Smooth muscle cell (in vitro differentiated cells): Measurements from ENCODE around the gene ARSJ. TPM values are rescaled to one million over a fixed set of nuclear protein-coding genes. Genes with fewer than 3 reads are reported as not detected.

Experiments
- DNase-seq: peaks from one replicate; lab custom pipeline; 2025; ENCODE audit not compliant: unreplicated experiment; lab: John Stamatoyannopoulos, UW
- H2AFZ ChIP-seq: fragments of 200-600 bp; sonication (generic); 2 replicates; pipeline ENCODE4 v1.6.0; 2016; ENCODE audit warnings: antibody characterized with exemption, low read depth, mild to moderate bottlenecking
- H3F3A ChIP-seq: fragments of 200-600 bp; sonication (generic); 2 replicates; pipeline ENCODE4 v1.6.0; 2017; ENCODE audit warnings: antibody characterized with exemption, low read depth
- H3K27ac ChIP-seq: fragments of 200-600 bp; sonication (generic); 2 replicates; pipeline ENCODE4 v1.5.1; 2016; ENCODE audit warnings: low read depth, mild to moderate bottlenecking
- H3K27me3 ChIP-seq: fragments of 200-600 bp; sonication (generic); 2 replicates; pipeline ENCODE4 v1.6.1; 2016; ENCODE audit warnings: low read depth, mild to moderate bottlenecking
- H3K36me3 ChIP-seq: fragments of 200-600 bp; sonication (generic); 2 replicates; pipeline ENCODE4 v1.5.1; 2016; ENCODE audit warnings: low read depth
- H3K4me1 ChIP-seq: fragments of 200-600 bp; sonication (generic); 2 replicates; pipeline ENCODE4 v1.5.1; 2016; ENCODE audit warnings: low read depth
- H3K4me2 ChIP-seq: fragments of 200-600 bp; sonication (generic); 2 replicates; pipeline ENCODE4 v1.6.0; 2016; ENCODE audit warnings: mild to moderate bottlenecking
- H3K4me3 ChIP-seq: fragments of 200-600 bp; sonication (generic); 2 replicates; pipeline ENCODE4 v1.5.1; 2016; ENCODE audit warnings: mild to moderate bottlenecking
- H3K79me2 ChIP-seq: fragments of 200-600 bp; sonication (generic); 2 replicates; pipeline ENCODE4 v1.6.0; 2016; ENCODE audit warnings: low read depth, mild to moderate bottlenecking
- H3K9ac ChIP-seq: fragments of 200-600 bp; sonication (generic); 2 replicates; pipeline ENCODE4 v1.6.0; 2016; ENCODE audit warnings: low read depth
- H3K9me3 ChIP-seq: fragments of 200-600 bp; sonication (generic); replicated peaks from 2 replicates; pipeline ENCODE4 v1.5.1; 2016; ENCODE audit warnings: low read depth
- H4K20me1 ChIP-seq: fragments of 200-600 bp; sonication (generic); 2 replicates; pipeline ENCODE4 v1.6.0; 2016; ENCODE audit warnings: low read depth
- CTCF ChIP-seq: fragments of 200-600 bp; sonication (generic); IDR thresholded peaks from 2 replicates; pipeline ENCODE4 v1.5.1; 2017; ENCODE audit warnings: borderline replicate concordance, mild to moderate bottlenecking, antibody characterized with exemption; ENCODE audit not compliant: insufficient read depth, poor library complexity, severe bottlenecking
- WGBS: methylation state at CpG from one replicate; pipeline ENCODE4 v1.1.7; 2016; ENCODE audit warnings: low lambda C conversion rate; 5-methylcytosine and 5-hydroxymethylcytosine counted together
- polyA plus RNA-seq: library from polyadenylated mRNA; unstranded; fragments of >200 nt; fragmentation: Nextera tagmentation; extraction: Ambion mirVana; gene quantifications from 2 replicates; pipeline ENCODE4 v1.2.1, GENCODE V29; 2016
- total RNA-seq: library from RNA; depleted of rRNA; stranded (reverse); fragments of >200 nt; gene quantifications from 2 replicates; pipeline ENCODE4 v1.2.3, GENCODE V29; 2014

Gene ARSJ
- total and polyA plus RNA-seq, 2 experiments from 2014 or later, result 7.9 to 8.8 TPM

- WGBS, result 90% methylated on average over 4 of the region's 4 CpGs
- no peak overlapping the region for H2AFZ ChIP-seq
- no peaks in the 10 kb centered on the region for H3K4me1 ChIP-seq
- TF ChIP-seq CTCF, result no peak
- no peak overlapping the region for H3K4me3 ChIP-seq
- no peak overlapping the region for H3K4me2 ChIP-seq
- no peak overlapping the region for H3K27ac ChIP-seq
- H3K27me3 ChIP-seq, result no peaks in the 10 kb centered on the region
- H3K79me2 ChIP-seq, result peaks cover 27% of the 10 kb centered on the region
- no peaks in the 10 kb centered on the region for H3K36me3 ChIP-seq
- no peak overlapping the region for H3K9ac ChIP-seq
- no peaks in the 10 kb centered on the region for H3K9me3 ChIP-seq
- H3F3A ChIP-seq, result no peaks in the 10 kb centered on the region
- DNase-seq, result no peak
- H4K20me1 ChIP-seq, result no peaks in the 10 kb centered on the region
Observed at GRCh38 chr4:113972781-113973180, 6.7 kb downstream of the ARSJ start.

GRCh38 chr4:113971706-113972360, 7.6 kb downstream of the ARSJ start:
- peaks cover 29% of the 10 kb centered on the region for H3K79me2 ChIP-seq
- no peak overlapping the region for H2AFZ ChIP-seq
- DNase-seq, result no peak
- H3K27ac ChIP-seq, result peak overlapping the region; percentile 48
- no peaks in the 10 kb centered on the region for H3F3A ChIP-seq
- no peaks in the 10 kb centered on the region for H4K20me1 ChIP-seq
- H3K9ac ChIP-seq, result no peak overlapping the region
- H3K4me2 ChIP-seq, result peak overlapping the region; percentile 43
- 22% methylated on average over 2 of the region's 2 CpGs for WGBS
- TF ChIP-seq CTCF, result no peak
- H3K36me3 ChIP-seq, result no peaks in the 10 kb centered on the region
- H3K27me3 ChIP-seq, result no peaks in the 10 kb centered on the region
- no peaks in the 10 kb centered on the region for H3K4me1 ChIP-seq
- no peaks in the 10 kb centered on the region for H3K9me3 ChIP-seq
- no peak overlapping the region for H3K4me3 ChIP-seq

- no peak for DNase-seq
- 90% methylated on average over 1 of the region's 1 CpG for WGBS
- no peaks in the 10 kb centered on the region for H4K20me1 ChIP-seq
- H3K79me2 ChIP-seq, result peaks cover 18% of the 10 kb centered on the region
- no peaks in the 10 kb centered on the region for H3K27me3 ChIP-seq
- H3K27ac ChIP-seq, result no peak overlapping the region
- no peaks in the 10 kb centered on the region for H3F3A ChIP-seq
- H3K4me3 ChIP-seq, result no peak overlapping the region
- no peak overlapping the region for H3K4me2 ChIP-seq
- no peaks in the 10 kb centered on the region for H3K36me3 ChIP-seq
- TF ChIP-seq CTCF, result no peak
- no peak overlapping the region for H3K9ac ChIP-seq
- H3K4me1 ChIP-seq, result no peaks in the 10 kb centered on the region
- no peaks in the 10 kb centered on the region for H3K9me3 ChIP-seq
- H2AFZ ChIP-seq, result no peak overlapping the region
Observed at GRCh38 chr4:113969709-113970334, 9.6 kb downstream of the ARSJ start.

- no peak for TF ChIP-seq CTCF
- no peak for DNase-seq
- no peak overlapping the region for H3K4me2 ChIP-seq
Observed at GRCh38 chr4:113968473-113968872, 11.0 kb downstream of the ARSJ start.

More at GRCh38 chr4:113968473-113968872, 11.0 kb downstream of the ARSJ start:
- no peak overlapping the region for H2AFZ ChIP-seq
- H4K20me1 ChIP-seq, result no peaks in the 10 kb centered on the region
- H3K27ac ChIP-seq, result no peak overlapping the region
- peaks cover 18% of the 10 kb centered on the region for H3K79me2 ChIP-seq
- 94% methylated on average over 2 of the region's 2 CpGs for WGBS
- no peaks in the 10 kb centered on the region for H3K27me3 ChIP-seq
- no peak overlapping the region for H3K4me3 ChIP-seq
- no peaks in the 10 kb centered on the region for H3K9me3 ChIP-seq
- H3F3A ChIP-seq, result no peaks in the 10 kb centered on the region
- no peaks in the 10 kb centered on the region for H3K4me1 ChIP-seq
- H3K9ac ChIP-seq, result no peak overlapping the region
- no peaks in the 10 kb centered on the region for H3K36me3 ChIP-seq
